Cardiac muscle cell (in vitro differentiated cells and primary cell): ENCODE results near the gene LST1. TPM values are rescaled to one million over a fixed set of nuclear protein-coding genes. Genes with fewer than 3 reads are reported as not detected.

Source experiments
- DNase-seq, 2 donors: peaks; one replicate each; pipeline versions ENCODE4 v3.0.0 to v3.0.0-alpha.2; 2010 to 2017; ENCODE audit warnings: low read depth in 1 of 2, low spot score in 1 of 2
- H3K27ac ChIP-seq: fragments of 200-600 bp; sonication (generic); 2 replicates; pipeline ENCODE4 v1.5.1; 2016
- H3K27me3 ChIP-seq: fragments of 200-600 bp; sonication (generic); 2 replicates; pipeline ENCODE4 v1.6.0; 2016; ENCODE audit warnings: control low read depth
- H3K36me3 ChIP-seq: fragments of 200-600 bp; sonication (generic); 2 replicates; pipeline ENCODE4 v1.5.1; 2016; ENCODE audit warnings: control low read depth
- H3K4me1 ChIP-seq: fragments of 200-600 bp; sonication (generic); 2 replicates; pipeline ENCODE4 v1.8.1; 2017; ENCODE audit warnings: low read depth, mild to moderate bottlenecking, mixed run types
- H3K4me3 ChIP-seq: fragments of 200-600 bp; sonication (generic); 2 replicates; pipeline ENCODE4 v1.5.1; 2016; ENCODE audit warnings: mild to moderate bottlenecking
- H3K9me3 ChIP-seq: fragments of 200-600 bp; sonication (generic); 2 replicates; pipeline ENCODE4 v1.5.1; 2017; ENCODE audit warnings: low read depth, mild to moderate bottlenecking, control low read depth
- polyA plus RNA-seq: library from polyadenylated mRNA; unstranded; fragments of >200 nt; fragmentation: Nextera tagmentation; extraction: Ambion mirVana; gene quantifications from 2 replicates; pipeline ENCODE4 v1.2.1, GENCODE V29; 2016
- total RNA-seq: library from RNA; depleted of rRNA; stranded (reverse); fragments of >200 nt; gene quantifications from 2 replicates; pipeline ENCODE4 v1.2.3, GENCODE V29; 2016
- TF ChIP-seq, protein P1 (sequence below): IDR thresholded peaks from 2 replicates; pipeline ENCODE4 v1.5.1; 2012; ENCODE audit warnings: low read depth, mild to moderate bottlenecking, low read length

The LST1 gene
- total and polyA plus RNA-seq, 2 experiments from 2014 or later, result not detected

DNA sequence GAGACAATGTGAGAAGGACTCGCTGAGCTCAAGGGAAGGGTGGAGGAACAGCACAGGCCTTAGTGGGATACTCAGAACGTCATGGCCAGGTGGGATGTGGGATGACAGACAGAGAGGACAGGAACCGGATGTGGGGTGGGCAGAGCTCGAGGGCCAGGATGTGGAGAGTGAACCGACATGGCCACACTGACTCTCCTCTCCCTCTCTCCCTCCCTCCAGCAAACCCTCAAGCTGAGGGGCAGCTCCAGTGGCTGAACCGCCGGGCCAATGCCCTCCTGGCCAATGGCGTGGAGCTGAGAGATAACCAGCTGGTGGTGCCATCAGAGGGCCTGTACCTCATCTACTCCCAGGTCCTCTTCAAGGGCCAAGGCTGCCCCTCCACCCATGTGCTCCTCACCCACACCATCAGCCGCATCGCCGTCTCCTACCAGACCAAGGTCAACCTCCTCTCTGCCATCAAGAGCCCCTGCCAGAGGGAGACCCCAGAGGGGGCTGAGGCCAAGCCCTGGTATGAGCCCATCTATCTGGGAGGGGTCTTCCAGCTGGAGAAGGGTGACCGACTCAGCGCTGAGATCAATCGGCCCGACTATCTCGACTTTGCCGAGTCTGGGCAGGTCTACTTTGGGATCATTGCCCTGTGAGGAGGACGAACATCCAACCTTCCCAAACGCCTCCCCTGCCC, 9.0 kb upstream of the LST1 start:
- H3K4me3 ChIP-seq, result no peak overlapping the region
- H3K27ac ChIP-seq, result no peak overlapping the region
- no peaks in the 10 kb centered on the region for H3K9me3 ChIP-seq
- DNase-seq, result no peak
- TF ChIP-seq, protein P1, sequence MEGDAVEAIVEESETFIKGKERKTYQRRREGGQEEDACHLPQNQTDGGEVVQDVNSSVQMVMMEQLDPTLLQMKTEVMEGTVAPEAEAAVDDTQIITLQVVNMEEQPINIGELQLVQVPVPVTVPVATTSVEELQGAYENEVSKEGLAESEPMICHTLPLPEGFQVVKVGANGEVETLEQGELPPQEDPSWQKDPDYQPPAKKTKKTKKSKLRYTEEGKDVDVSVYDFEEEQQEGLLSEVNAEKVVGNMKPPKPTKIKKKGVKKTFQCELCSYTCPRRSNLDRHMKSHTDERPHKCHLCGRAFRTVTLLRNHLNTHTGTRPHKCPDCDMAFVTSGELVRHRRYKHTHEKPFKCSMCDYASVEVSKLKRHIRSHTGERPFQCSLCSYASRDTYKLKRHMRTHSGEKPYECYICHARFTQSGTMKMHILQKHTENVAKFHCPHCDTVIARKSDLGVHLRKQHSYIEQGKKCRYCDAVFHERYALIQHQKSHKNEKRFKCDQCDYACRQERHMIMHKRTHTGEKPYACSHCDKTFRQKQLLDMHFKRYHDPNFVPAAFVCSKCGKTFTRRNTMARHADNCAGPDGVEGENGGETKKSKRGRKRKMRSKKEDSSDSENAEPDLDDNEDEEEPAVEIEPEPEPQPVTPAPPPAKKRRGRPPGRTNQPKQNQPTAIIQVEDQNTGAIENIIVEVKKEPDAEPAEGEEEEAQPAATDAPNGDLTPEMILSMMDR, result no peak
- no peaks in the 10 kb centered on the region for H3K36me3 ChIP-seq
- H3K27me3 ChIP-seq, result no peaks in the 10 kb centered on the region
- peaks cover 3% of the 10 kb centered on the region for H3K4me1 ChIP-seq

DNA sequence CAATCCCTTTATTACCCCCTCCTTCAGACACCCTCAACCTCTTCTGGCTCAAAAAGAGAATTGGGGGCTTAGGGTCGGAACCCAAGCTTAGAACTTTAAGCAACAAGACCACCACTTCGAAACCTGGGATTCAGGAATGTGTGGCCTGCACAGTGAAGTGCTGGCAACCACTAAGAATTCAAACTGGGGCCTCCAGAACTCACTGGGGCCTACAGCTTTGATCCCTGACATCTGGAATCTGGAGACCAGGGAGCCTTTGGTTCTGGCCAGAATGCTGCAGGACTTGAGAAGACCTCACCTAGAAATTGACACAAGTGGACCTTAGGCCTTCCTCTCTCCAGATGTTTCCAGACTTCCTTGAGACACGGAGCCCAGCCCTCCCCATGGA, 8.5 kb upstream of the LST1 start:
- no peak for DNase-seq
- TF ChIP-seq, protein P1, result no peak
- Histone ChIP-seq H3K27ac (no peak overlapping the region), H3K4me1 (peaks cover 3% of the 10 kb centered on the region), H3K36me3 (no peaks in the 10 kb centered on the region), H3K4me3 (no peak overlapping the region), H3K9me3 (no peaks in the 10 kb centered on the region), H3K27me3 (no peaks in the 10 kb centered on the region)

DNA sequence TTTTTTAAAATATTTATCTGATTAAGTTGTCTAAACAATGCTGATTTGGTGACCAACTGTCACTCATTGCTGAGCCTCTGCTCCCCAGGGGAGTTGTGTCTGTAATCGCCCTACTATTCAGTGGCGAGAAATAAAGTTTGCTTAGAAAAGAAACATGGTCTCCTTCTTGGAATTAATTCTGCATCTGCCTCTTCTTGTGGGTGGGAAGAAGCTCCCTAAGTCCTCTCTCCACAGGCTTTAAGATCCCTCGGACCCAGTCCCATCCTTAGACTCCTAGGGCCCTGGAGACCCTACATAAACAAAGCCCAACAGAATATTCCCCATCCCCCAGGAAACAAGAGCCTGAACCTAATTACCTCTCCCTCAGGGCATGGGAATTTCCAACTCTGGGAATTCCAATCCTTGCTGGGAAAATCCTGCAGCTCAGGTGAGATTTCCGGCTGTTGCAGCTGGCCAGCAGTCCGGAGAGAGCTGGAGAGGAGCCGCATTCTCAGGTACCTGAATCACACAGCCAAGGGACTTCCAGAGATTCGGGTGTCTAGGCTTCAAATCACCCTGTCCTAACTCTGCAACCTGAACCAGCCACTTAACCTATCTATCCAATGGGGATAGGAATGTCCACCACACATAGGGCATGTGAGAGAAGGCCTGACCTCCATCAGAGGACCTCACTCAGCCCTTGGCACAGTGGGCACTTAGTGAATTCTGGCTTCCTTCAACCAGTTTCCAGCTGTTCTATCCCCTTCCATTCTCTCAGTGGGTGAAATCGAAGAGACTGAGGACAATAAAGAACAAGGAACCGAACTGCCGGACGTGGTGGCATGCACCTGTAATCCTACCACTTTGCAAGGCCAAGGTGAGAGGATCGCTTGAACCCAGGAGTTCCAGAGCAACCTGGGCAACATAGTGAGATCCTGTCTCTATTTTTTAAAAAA, 7.6 kb upstream of the LST1 start:
- no peak for DNase-seq
- Histone ChIP-seq H3K36me3 (no peaks in the 10 kb centered on the region), H3K4me3 (no peak overlapping the region), H3K4me1 (peaks cover 3% of the 10 kb centered on the region), H3K9me3 (no peaks in the 10 kb centered on the region), H3K27me3 (no peaks in the 10 kb centered on the region), H3K27ac (no peak overlapping the region)
- TF ChIP-seq, protein P1, result no peak

DNA sequence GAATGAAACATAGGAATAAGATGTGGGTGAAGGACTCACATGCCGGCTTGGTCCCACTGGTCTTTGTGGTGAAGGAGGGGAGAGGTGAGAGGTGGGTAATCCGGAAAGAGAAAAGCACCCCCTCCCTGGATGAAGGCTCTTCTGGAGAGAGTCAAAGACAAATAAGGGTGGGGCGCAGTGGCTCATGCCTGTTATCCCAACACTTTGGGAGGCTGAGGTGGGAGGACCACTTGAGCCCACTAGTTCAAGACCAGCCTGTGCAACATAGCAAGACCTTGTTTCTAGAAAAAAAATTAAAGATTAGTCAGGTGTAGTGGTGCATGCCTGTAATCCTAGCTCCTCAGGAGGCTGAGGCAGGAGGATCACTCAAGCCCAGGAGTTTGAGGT, 7.0 kb upstream of the LST1 start:
- H3K36me3 ChIP-seq, result no peaks in the 10 kb centered on the region
- TF ChIP-seq, protein P1, result no peak
- H3K4me3 ChIP-seq, result no peak overlapping the region
- no peak overlapping the region for H3K27ac ChIP-seq
- H3K4me1 ChIP-seq, result peaks cover 3% of the 10 kb centered on the region
- DNase-seq, result no peak
- no peaks in the 10 kb centered on the region for H3K9me3 ChIP-seq
- H3K27me3 ChIP-seq, result no peaks in the 10 kb centered on the region

DNA sequence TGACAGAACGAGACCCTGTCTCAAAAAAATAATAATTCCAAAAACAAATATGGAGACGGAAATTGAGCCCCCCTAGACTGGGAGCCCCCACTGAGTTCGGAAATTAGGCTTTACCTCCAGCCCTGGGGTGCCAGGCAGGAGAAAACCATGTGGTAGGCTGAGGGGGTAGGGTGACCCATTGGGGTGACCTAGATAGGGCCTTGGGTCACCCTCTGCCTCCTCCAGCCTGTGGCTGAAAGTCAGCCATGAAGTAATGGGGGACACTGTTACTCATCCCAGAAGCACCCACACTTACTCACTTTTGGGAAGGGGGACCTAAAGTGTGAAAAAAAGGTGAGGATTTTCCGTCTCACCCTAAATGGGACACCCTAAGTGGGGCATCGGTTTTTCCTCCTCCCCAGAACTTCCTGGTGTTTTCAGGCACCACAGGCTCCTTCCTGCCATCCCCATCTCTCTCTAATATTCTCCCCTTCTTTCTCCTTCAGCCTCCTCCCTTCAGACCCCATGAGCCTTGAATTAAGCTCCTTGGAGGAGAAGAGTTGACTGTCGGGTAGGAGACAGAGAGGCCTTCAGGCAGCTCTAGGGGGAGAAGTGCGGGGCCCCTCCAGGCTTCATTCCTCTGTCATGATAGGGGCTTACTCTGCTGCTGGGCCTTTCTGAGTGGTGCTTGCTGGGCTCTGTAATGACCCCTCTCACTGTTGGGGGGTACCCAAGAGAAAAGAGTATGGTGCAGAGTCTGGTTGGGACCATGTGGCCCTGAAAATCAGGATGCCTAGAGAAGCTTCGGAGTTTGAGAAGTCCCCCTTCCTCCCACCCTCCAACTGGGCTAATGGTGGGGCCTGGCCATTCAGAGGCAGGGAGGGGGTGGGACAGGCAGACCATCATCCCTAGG, 6.3 kb upstream of the LST1 start:
- TF ChIP-seq, protein P1, result no peak
- Histone ChIP-seq H3K4me3 (no peak overlapping the region), H3K27me3 (no peaks in the 10 kb centered on the region)

More for the DNA sequence above, 6.3 kb upstream of the LST1 start:
- Histone ChIP-seq H3K27ac (no peak overlapping the region), H3K4me1 (peaks cover 3% of the 10 kb centered on the region), H3K36me3 (no peaks in the 10 kb centered on the region), H3K9me3 (no peaks in the 10 kb centered on the region)
- DNase-seq, result no peak
